Pancreas (tissue), 10 donors: ENCODE results near the gene RNF144A. TPM values are rescaled to one million over a fixed set of nuclear protein-coding genes. Genes with fewer than 3 reads are reported as not detected.
A peak's percentile ranks its signal among the peaks of the same experiment; 100 is the strongest.

Experiments
- ATAC-seq, 4 donors: fragments of 200-7000 bp; cut with Tn5 transposase; one replicate each; pipeline versions ENCODE4 v1.8.0 to v1.9.1; 2020; ENCODE audit warnings: mild to moderate bottlenecking in 4 of 4, moderate library complexity in 4 of 4
- DNase-seq, 6 donors: peaks; one replicate each; pipeline ENCODE4 v3.0.0-alpha.2; 2020
- FAIRE-seq: peaks from 2 replicates; lab custom pipeline; 2012; peaks lifted over from hg19 to GRCh38; lab: Jason Lieb, UNC
- H3K27ac ChIP-seq, 4 donors: fragments of 200-600 bp; sonication (generic); 1 replicate in 3 of 4; 2 replicates in 1 of 4; pipeline versions ENCODE4 v1.5.0 to v1.8.0; 2020
- H3K27me3 ChIP-seq, 4 donors: fragments of 200-600 bp; one replicate each; pipeline ENCODE4 v1.8.0; 2021
- H3K36me3 ChIP-seq, 3 donors: fragments of 200-600 bp; sonication (generic) in 1 of 3; one replicate each; pipeline versions ENCODE4 v1.5.0 to v1.8.0; 2020 to 2021
- H3K4me1 ChIP-seq, 3 donors: fragments of 200-600 bp; one replicate each; pipeline ENCODE4 v1.8.0; 2021
- H3K4me3 ChIP-seq, 4 donors: fragments of 200-600 bp; sonication (generic) in 2 of 4; one replicate each; pipeline versions ENCODE4 v1.5.0 to v1.8.0; 2020 to 2021
- H3K9me3 ChIP-seq, 4 donors: fragments of 200-600 bp; one replicate each; pipeline ENCODE4 v1.8.0; 2021
- CTCF ChIP-seq, 4 donors: fragments of 200-600 bp; sonication (generic) in 3 of 4; IDR thresholded peaks; one replicate each; pipeline versions ENCODE4 v1.5.0 to v1.8.0; 2021; ENCODE audit warnings: antibody characterized with exemption in 4 of 4
- WGBS, 2 donors: extraction: QIAGEN DNeasy Blood & Tissue Kit; methylation state at CpG; one replicate each; pipeline ENCODE4 v1.1.7; 2013; 5-methylcytosine and 5-hydroxymethylcytosine counted together
- intact Hi-C, 3 donors: fragments of 100-400 bp; cut with DNase I; formaldehyde crosslinking; loops; one replicate each; pipeline versions ENCODE4 v1.11.1 to v1.14.2; 2022
- polyA plus RNA-seq, 2 donors: library from polyadenylated mRNA; stranded (reverse); fragments of 200-250 nt; gene quantifications; one replicate each; pipeline ENCODE4 v1.2.3, GENCODE V29; 2013
- total RNA-seq, 6 donors: library from RNA; stranded (reverse); fragmentation: NEBNext Ultra II Directional in 4 of 6; extraction: Animal tissue kit (Norgen Biotek cat#: 25700) in 4 of 6; gene quantifications; one replicate each; pipeline versions ENCODE4 v1.2.1 to v1.2.4, GENCODE V29; 2021 to 2023
- donor health status: healthy with polysubstance abuse.
- donor health status: DM: no; HTN: no; CAD: no; lungs with moderate emphysema.
- donor health status: DM: no; HTN: no; CAD: no.
- donor health status: control.
- donor health status: control.
- donor health status: Bipolar disorder and iron deficiency.
- donor health status: DM: yes; HTN: yes; CAD: no.
- donor health status: DM: no; HTN: no; CAD: no.
- donor health status: DM: no; HTN: no; CAD: no.
- donor health status: DM: yes; HTN: yes; CAD: no.

Gene RNF144A
- total and polyA plus RNA-seq, 8 donors: 9.4 to 78.7 (median 34.1) TPM

DNA sequence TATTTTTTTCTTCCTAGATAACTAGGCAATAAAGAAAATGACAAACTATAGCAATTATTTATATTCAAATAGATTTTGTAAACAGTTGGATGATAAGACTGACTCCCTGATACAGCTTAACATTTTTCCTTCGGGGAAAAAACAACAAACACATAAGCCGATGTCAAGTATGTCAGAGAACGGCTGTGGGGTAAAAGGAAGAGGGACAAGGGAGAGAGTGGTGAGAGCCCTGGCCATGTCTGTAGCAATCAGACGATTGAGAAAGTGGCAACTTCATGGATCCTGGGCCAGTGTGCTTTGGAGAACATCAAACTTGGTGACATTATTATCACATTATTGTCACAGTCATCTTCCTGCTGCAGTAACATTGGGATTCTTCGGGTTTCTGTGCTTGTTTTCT is 65.2 kb downstream of the RNF144A start:
- peaks cover 27 to 45% (median 35%) of the 10 kb centered on the region in 3 donors for H3K4me1 ChIP-seq
- DNase-seq: no peak
- intact Hi-C loops: no loop called here
- no peak for TF ChIP-seq CTCF (IDR thresholded peaks at IDR 0.05)
- ATAC-seq: no peak
- 36 to 43% methylated on average over 5 of the region's 5 CpGs for WGBS, 2 donors
- H3K27ac ChIP-seq: no peak overlapping the region
- no peaks in the 10 kb centered on the region for H3K9me3 ChIP-seq
- FAIRE-seq: no peak
- no peaks in the 10 kb centered on the region for H3K36me3 ChIP-seq
- no peak overlapping the region for H3K4me3 ChIP-seq
- no peaks in the 10 kb centered on the region for H3K27me3 ChIP-seq

- no peak overlapping the region for H3K27ac ChIP-seq
- H3K36me3 ChIP-seq: no peaks in the 10 kb centered on the region
- H3K27me3 ChIP-seq: no peaks in the 10 kb centered on the region
- DNase-seq (no peak), ATAC-seq (no peak), FAIRE-seq (no peak)
- no peak overlapping the region for H3K4me3 ChIP-seq
- H3K9me3 ChIP-seq: no peaks in the 10 kb centered on the region
- peaks cover 21 to 39% (median 33%) of the 10 kb centered on the region in 3 donors for H3K4me1 ChIP-seq
- 57 to 59% methylated on average over 6 of the region's 6 CpGs for WGBS, 2 donors
- no peak for TF ChIP-seq CTCF (IDR thresholded peaks at IDR 0.05)
- intact Hi-C loops: no loop called here
These were observed 65.8 kb downstream of the RNF144A start for GRCh38 chr2:6982934-6983589.

GRCh38 chr2:6986301-6986911 is 69.2 kb downstream of the RNF144A start:
- H3K36me3 ChIP-seq: no peaks in the 10 kb centered on the region
- intact Hi-C loops: no loop called here
- FAIRE-seq (no peak), ATAC-seq (peak; percentile 78 to 93 (median 84)), DNase-seq (peak in 5 of 6 donors; percentile 61 to 90 (median 63))
- H3K4me3 ChIP-seq: no peak overlapping the region
- no peak for TF ChIP-seq CTCF (IDR thresholded peaks at IDR 0.05)
- H3K4me1 ChIP-seq: peaks cover 19 to 38% (median 34%) of the 10 kb centered on the region in 3 donors
- peak overlapping the region; percentile 3 to 70 (median 50) for H3K27ac ChIP-seq
- 6 to 9% methylated on average over 3 of the region's 3 CpGs for WGBS, 2 donors
- H3K27me3 ChIP-seq: no peaks in the 10 kb centered on the region
- no peaks in the 10 kb centered on the region for H3K9me3 ChIP-seq

- Histone ChIP-seq H3K9me3 (no peaks in the 10 kb centered on the region), H3K4me3 (no peak overlapping the region), H3K4me1 (peaks cover 19 to 38% (median 34%) of the 10 kb centered on the region in 3 donors), H3K36me3 (no peaks in the 10 kb centered on the region), H3K27ac (peak overlapping the region; percentile 3 to 70 (median 50)), H3K27me3 (no peaks in the 10 kb centered on the region)
- ATAC-seq: peak; percentile 5 to 36 (median 33)
- no peak for TF ChIP-seq CTCF (IDR thresholded peaks at IDR 0.05)
- no peak for DNase-seq
- 23 to 27% methylated on average over 12 of the region's 12 CpGs for WGBS, 2 donors
- intact Hi-C loops: no loop called here
- FAIRE-seq: no peak
These were observed 69.7 kb downstream of the RNF144A start for GRCh38 chr2:6986912-6987361.

DNA sequence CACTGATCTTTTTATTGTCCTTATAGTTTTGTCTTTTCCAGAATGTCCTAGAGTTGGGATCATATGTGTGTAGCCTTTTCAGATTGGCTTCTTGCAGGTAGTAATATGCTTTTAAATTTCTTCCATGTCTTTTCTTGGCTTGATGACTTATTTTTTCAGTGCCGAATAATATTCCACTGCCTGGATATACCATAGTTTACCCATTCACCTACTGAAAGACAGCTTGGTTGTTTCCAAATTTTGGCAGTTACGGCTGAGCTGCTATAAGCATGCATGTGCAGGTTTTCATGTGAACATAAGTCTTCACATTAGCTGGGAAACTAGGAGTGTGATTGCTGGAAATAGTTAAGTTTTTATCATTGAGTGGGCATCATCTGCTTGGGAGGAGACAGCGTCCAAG is 73.7 kb downstream of the RNF144A start:
- intact Hi-C loops: no loop called here
- no peak for TF ChIP-seq CTCF (IDR thresholded peaks at IDR 0.05)
- 95 to 96% methylated on average over 3 of the region's 3 CpGs for WGBS, 2 donors
- FAIRE-seq: no peak
- DNase-seq: no peak
- ATAC-seq: no peak
- Histone ChIP-seq H3K9me3 (no peaks in the 10 kb centered on the region), H3K27me3 (no peaks in the 10 kb centered on the region), H3K36me3 (no peaks in the 10 kb centered on the region), H3K4me3 (no peak overlapping the region), H3K4me1 (peaks cover 9 to 29% (median 19%) of the 10 kb centered on the region in 3 donors), H3K27ac (no peak overlapping the region)
